ELF-1 (cell line): Measurements from ENCODE around the gene TXNRD3.
A peak's percentile ranks its signal among the peaks of the same experiment; 100 is the strongest.

Experiments
- DNase-seq: peaks from one replicate; pipeline ENCODE4 v3.0.0-alpha.2; 2016; ENCODE audit warnings: low read depth, low spot score

The TXNRD3 gene

GRCh38 chr3:126654571-126655383 is at the start of gene TXNRD3:
TXNRD3 (minus strand) TSS chr3:126655124.
- peak; percentile 31 for DNase-seq

GRCh38 chr3:126703512-126704493 is 48.9 kb upstream of the TXNRD3 start, which contains the start of gene CHCHD6:
CHCHD6 (plus strand) TSS chr3:126704240; CDS start chr3:126704313, 73 bp downstream.
- DNase-seq: peak; percentile 99

- no peak for DNase-seq
Observed at GRCh38 chr3:126699011-126699410, 44.1 kb upstream of the TXNRD3 start.

GRCh38 chr3:126696701-126697267 is 41.9 kb upstream of the TXNRD3 start:
- no peak for DNase-seq

- no peak for DNase-seq
Observed at GRCh38 chr3:126693921-126694320, 39.0 kb upstream of the TXNRD3 start.

- DNase-seq: no peak
Observed at GRCh38 chr3:126692858-126693257, 37.9 kb upstream of the TXNRD3 start.

- no peak for DNase-seq
Observed at GRCh38 chr3:126691765-126692164, 36.8 kb upstream of the TXNRD3 start.

GRCh38 chr3:126685493-126685892 is 30.6 kb upstream of the TXNRD3 start:
- DNase-seq: no peak

GRCh38 chr3:126685021-126685420 is 30.1 kb upstream of the TXNRD3 start:
- no peak for DNase-seq

- DNase-seq: no peak
Observed at GRCh38 chr3:126684218-126684751, 29.4 kb upstream of the TXNRD3 start.

- no peak for DNase-seq
Observed at GRCh38 chr3:126683069-126683468, 28.1 kb upstream of the TXNRD3 start.

GRCh38 chr3:126682009-126682408 is 27.1 kb upstream of the TXNRD3 start:
- no peak for DNase-seq

- no peak for DNase-seq
Observed at GRCh38 chr3:126680667-126681055, 25.7 kb upstream of the TXNRD3 start.

GRCh38 chr3:126679831-126680666 is 25.1 kb upstream of the TXNRD3 start:
- no peak for DNase-seq

- DNase-seq: peak; percentile 95
Observed at GRCh38 chr3:126679318-126679751, 24.4 kb upstream of the TXNRD3 start.

- no peak for DNase-seq
Observed at GRCh38 chr3:126678693-126679317, 23.9 kb upstream of the TXNRD3 start.

GRCh38 chr3:126677862-126678503 is 23.1 kb upstream of the TXNRD3 start:
- DNase-seq: no peak

- DNase-seq: no peak
Observed at GRCh38 chr3:126676919-126677705, 22.2 kb upstream of the TXNRD3 start.

- DNase-seq: no peak
Observed at GRCh38 chr3:126672741-126673140, 17.8 kb upstream of the TXNRD3 start.
